SK-N-SH (cell line): ENCODE data around the gene PTCD1. TPM values are rescaled to one million over a fixed set of nuclear protein-coding genes. Genes with fewer than 3 reads are reported as not detected.

ENCODE experiments used
- CTCF ChIA-PET: fragments of 300-600, 350-600 bp; formaldehyde crosslinking; extraction: SDS; loops from one replicate; lab custom pipeline; 2021; lab: Yijun Ruan, JAX
- POLR2A ChIA-PET: fragments of 350-600 bp; sonication (Branson Sonifier 250); formaldehyde crosslinking; extraction: SDS; loops from one replicate; lab custom pipeline; 2020; ENCODE audit warnings: antibody characterized with exemption, inconsistent platforms; lab: Yijun Ruan, JAX
- DNase-seq: peaks from one replicate; pipeline ENCODE4 v3.0.0; 2012
- H2AFZ ChIP-seq: fragments of 200-600 bp; sonication (generic); 2 replicates; pipeline ENCODE4 v1.8.1; 2016; ENCODE audit warnings: antibody characterized with exemption, mild to moderate bottlenecking, low read depth
- H3F3A ChIP-seq: fragments of 200-600 bp; sonication (generic); replicated peaks from 2 replicates; pipeline ENCODE3; 2016; ENCODE audit warnings: antibody characterized with exemption, mild to moderate bottlenecking; ENCODE audit not compliant: insufficient read depth
- H3K27ac ChIP-seq, 2 experiments: fragments of 200-500 bp in 1 of 2; fragments of 200-600 bp in 1 of 2; sonication (Bioruptor generic) in 1 of 2; sonication (generic), shearing (Covaris generic) in 1 of 2; 2 replicates each; pipeline versions ENCODE4 v1.5.1 to v1.6.1; 2014 to 2016; ENCODE audit warnings: low read depth in 2 of 2, inconsistent platforms in 1 of 2, low read length in 1 of 2, mild to moderate bottlenecking in 1 of 2, mixed read lengths in 1 of 2
- H3K27me3 ChIP-seq: fragments of 200-600 bp; sonication (generic), shearing (Covaris generic); 2 replicates; pipeline ENCODE4 v1.6.1; 2016; ENCODE audit warnings: mixed run types; ENCODE audit not compliant: insufficient read depth
- H3K36me3 ChIP-seq, 2 experiments: fragments of 200-500 bp in 1 of 2; fragments of 200-600 bp in 1 of 2; sonication (Bioruptor generic) in 1 of 2; sonication (generic) in 1 of 2; replicated peaks in 1 of 2; 2 replicates each; pipeline versions ENCODE3 to v1.5.1; 2014 to 2016; ENCODE audit warnings: low read length in 1 of 2, mild to moderate bottlenecking in 1 of 2; ENCODE audit not compliant: insufficient read depth in 2 of 2, control insufficient read depth in 1 of 2
- H3K4me1 ChIP-seq, 2 experiments: fragments of 200-500 bp in 1 of 2; fragments of 200-600 bp in 1 of 2; sonication (Bioruptor generic) in 1 of 2; sonication (generic), shearing (Covaris generic) in 1 of 2; 2 replicates each; pipeline versions ENCODE4 v1.5.1 to v1.6.1; 2014 to 2016; ENCODE audit warnings: low read depth in 1 of 2, low read length in 1 of 2, mixed run types in 1 of 2; ENCODE audit not compliant: insufficient read depth in 2 of 2, control insufficient read depth in 1 of 2
- H3K4me2 ChIP-seq: fragments of 200-600 bp; sonication (generic), shearing (Covaris generic); 2 replicates; pipeline ENCODE4 v1.6.1; 2017; ENCODE audit warnings: mixed run types
- H3K4me3 ChIP-seq, 2 experiments: fragments of 200-500 bp in 1 of 2; fragments of 200-600 bp in 1 of 2; sonication (Bioruptor generic) in 1 of 2; sonication (generic), shearing (Covaris generic) in 1 of 2; 2 replicates each; pipeline versions ENCODE4 v1.5.1 to v1.8.1; 2014 to 2016; ENCODE audit warnings: low read depth in 2 of 2, inconsistent platforms in 1 of 2, low read length in 1 of 2, mild to moderate bottlenecking in 1 of 2, mixed read lengths in 1 of 2, moderate library complexity in 1 of 2
- H3K79me2 ChIP-seq: fragments of 200-600 bp; sonication (generic); 2 replicates; pipeline ENCODE4 v1.8.1; 2017; ENCODE audit warnings: mild to moderate bottlenecking; ENCODE audit not compliant: insufficient read depth
- H3K9ac ChIP-seq: fragments of 200-600 bp; sonication (generic); 2 replicates; pipeline ENCODE4 v1.6.1; 2017; ENCODE audit warnings: mixed run types
- H3K9me2 ChIP-seq: fragments of 200-600 bp; sonication (generic); 2 replicates; pipeline ENCODE4 v1.6.1; 2017; ENCODE audit warnings: mixed run types
- H3K9me3 ChIP-seq: fragments of 200-600 bp; sonication (generic); 2 replicates; pipeline ENCODE4 v1.6.1; 2017; ENCODE audit warnings: mixed run types, mild to moderate bottlenecking, moderate library complexity
- H4K20me1 ChIP-seq: fragments of 200-600 bp; sonication (generic); 2 replicates; pipeline ENCODE4 v1.6.1; 2017; ENCODE audit warnings: mild to moderate bottlenecking, mixed run types; ENCODE audit not compliant: insufficient read depth
- ELF1 ChIP-seq: IDR thresholded peaks from 2 replicates; pipeline ENCODE4 v1.4.0; 2012
- EZH2phosphoT487 ChIP-seq: fragments of 200-600 bp; sonication (generic); IDR thresholded peaks from 2 replicates; pipeline ENCODE4 v1.6.1; 2017; ENCODE audit warnings: low read depth, mixed run types, mild to moderate bottlenecking, antibody characterized with exemption, moderate library complexity, borderline replicate concordance
- NFIC ChIP-seq: IDR thresholded peaks from 2 replicates; pipeline ENCODE4 v1.4.0; 2012; ENCODE audit warnings: borderline replicate concordance
- POLR2AphosphoS5 ChIP-seq: IDR thresholded peaks from 2 replicates; pipeline ENCODE4 v1.6.1; 2012; ENCODE audit warnings: low read depth, low read length
- RCOR1 ChIP-seq: fragments of 150-350 bp; IDR thresholded peaks from 2 replicates; pipeline ENCODE4 v1.6.1; 2017; ENCODE audit warnings: antibody characterized with exemption, low read length
- SIN3A ChIP-seq: IDR thresholded peaks from 2 replicates; pipeline ENCODE4 v1.6.1; 2012; ENCODE audit warnings: low read depth, mild to moderate bottlenecking, low read length, moderate library complexity, borderline replicate concordance
- SMC3 ChIP-seq: IDR thresholded peaks from 2 replicates; pipeline ENCODE4 v1.6.1; 2012; ENCODE audit warnings: low read depth, low read length, improper control_type of control experiment
- TAF1 ChIP-seq: IDR thresholded peaks from 2 replicates; pipeline ENCODE4 v1.6.1; 2012; ENCODE audit warnings: low read depth, mild to moderate bottlenecking, low read length, moderate library complexity, borderline replicate concordance
- TCF12 ChIP-seq: IDR thresholded peaks from 2 replicates; pipeline ENCODE4 v1.4.0; 2012
- TEAD4 ChIP-seq: IDR thresholded peaks from 2 replicates; pipeline ENCODE4 v1.4.0; 2012; ENCODE audit warnings: mild to moderate bottlenecking, borderline replicate concordance; ENCODE audit not compliant: insufficient read depth
- WGBS: methylation state at CpG from one replicate; pipeline ENCODE4 v1.1.6; 2017; ENCODE audit warnings: low lambda C conversion rate; 5-methylcytosine and 5-hydroxymethylcytosine counted together
- polyA plus RNA-seq, 3 experiments: library from polyadenylated mRNA; depleted of rRNA; stranded (reverse); fragments of >200 nt; gene quantifications; 2 replicates each; pipeline ENCODE4 v1.2.3, GENCODE V29; 2012
- TF ChIP-seq, protein P1 (sequence below): fragments of 150-350 bp; IDR thresholded peaks from 2 replicates; pipeline ENCODE4 v1.6.1; 2017; ENCODE audit warnings: antibody characterized with exemption, low read length, low read depth, borderline replicate concordance
- TF ChIP-seq, protein P2 (sequence below): IDR thresholded peaks from 2 replicates; pipeline ENCODE4 v1.4.0; 2012; ENCODE audit warnings: low read depth, borderline replicate concordance

PTCD1 gene
- polyA plus RNA-seq, 1 of the 3 experiments (the other 2 are of a cell fraction), result 8.2 TPM

DNA sequence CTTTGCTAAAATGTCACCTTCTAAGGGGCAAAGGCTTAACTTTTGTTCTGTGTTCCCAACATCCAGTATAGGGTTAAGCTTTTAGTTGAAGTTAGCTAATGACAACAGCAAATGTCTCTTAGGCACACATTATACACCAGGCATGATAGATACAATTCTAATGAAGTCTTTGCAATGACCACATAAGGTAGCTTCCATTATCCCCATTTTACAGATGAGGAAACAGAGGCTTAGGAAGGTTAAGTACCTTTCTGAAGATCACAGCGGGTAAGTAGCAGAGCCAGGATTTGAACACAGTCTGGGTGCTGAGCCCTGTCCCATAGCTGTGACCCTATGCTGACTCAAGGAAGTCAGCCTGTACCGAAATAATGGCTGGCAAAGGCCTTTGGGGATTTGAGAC lies 28.0 kb downstream of the PTCD1 start:
- CTCF ChIA-PET, result no interaction called here
- Histone ChIP-seq H3K4me3 (peak overlapping the region in 1 of 2 experiments; percentile 97; a peak in 1 of 4 replicates), H2AFZ (no peak overlapping the region), H3K4me1 (peaks cover 15 to 19% of the 10 kb centered on the region in 2 experiments; a peak in 3 of 4 replicates), H3K27me3 (no peaks in the 10 kb centered on the region), H4K20me1 (peaks cover 32% of the 10 kb centered on the region), H3K36me3 (peaks cover 36 to 53% of the 10 kb centered on the region in 2 experiments), H3F3A (peaks cover 27% of the 10 kb centered on the region), H3K9me2 (no peaks in the 10 kb centered on the region), H3K79me2 (peaks cover 95% of the 10 kb centered on the region), H3K9me3 (no peaks in the 10 kb centered on the region), H3K27ac (peak overlapping the region in 1 of 2 experiments; percentile 99; a peak in 1 of 4 replicates), H3K4me2 (peak overlapping the region; percentile 91; the same call in 1 of the 2 replicates), H3K9ac (no peak overlapping the region)
- POLR2A ChIA-PET, result no interaction called here
- TF ChIP-seq ELF1 (no peak), RCOR1 (no peak), TAF1 (no peak), TEAD4 (no peak), SMC3 (no peak), TCF12 (no peak)
- TF ChIP-seq, protein P1, sequence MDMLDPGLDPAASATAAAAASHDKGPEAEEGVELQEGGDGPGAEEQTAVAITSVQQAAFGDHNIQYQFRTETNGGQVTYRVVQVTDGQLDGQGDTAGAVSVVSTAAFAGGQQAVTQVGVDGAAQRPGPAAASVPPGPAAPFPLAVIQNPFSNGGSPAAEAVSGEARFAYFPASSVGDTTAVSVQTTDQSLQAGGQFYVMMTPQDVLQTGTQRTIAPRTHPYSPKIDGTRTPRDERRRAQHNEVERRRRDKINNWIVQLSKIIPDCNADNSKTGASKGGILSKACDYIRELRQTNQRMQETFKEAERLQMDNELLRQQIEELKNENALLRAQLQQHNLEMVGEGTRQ, result no peak
- TF ChIP-seq, protein P2, sequence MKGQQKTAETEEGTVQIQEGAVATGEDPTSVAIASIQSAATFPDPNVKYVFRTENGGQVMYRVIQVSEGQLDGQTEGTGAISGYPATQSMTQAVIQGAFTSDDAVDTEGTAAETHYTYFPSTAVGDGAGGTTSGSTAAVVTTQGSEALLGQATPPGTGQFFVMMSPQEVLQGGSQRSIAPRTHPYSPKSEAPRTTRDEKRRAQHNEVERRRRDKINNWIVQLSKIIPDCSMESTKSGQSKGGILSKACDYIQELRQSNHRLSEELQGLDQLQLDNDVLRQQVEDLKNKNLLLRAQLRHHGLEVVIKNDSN, result no peak
- no peak for DNase-seq
- WGBS, result 76% methylated on average over 2 of the region's 2 CpGs

DNA sequence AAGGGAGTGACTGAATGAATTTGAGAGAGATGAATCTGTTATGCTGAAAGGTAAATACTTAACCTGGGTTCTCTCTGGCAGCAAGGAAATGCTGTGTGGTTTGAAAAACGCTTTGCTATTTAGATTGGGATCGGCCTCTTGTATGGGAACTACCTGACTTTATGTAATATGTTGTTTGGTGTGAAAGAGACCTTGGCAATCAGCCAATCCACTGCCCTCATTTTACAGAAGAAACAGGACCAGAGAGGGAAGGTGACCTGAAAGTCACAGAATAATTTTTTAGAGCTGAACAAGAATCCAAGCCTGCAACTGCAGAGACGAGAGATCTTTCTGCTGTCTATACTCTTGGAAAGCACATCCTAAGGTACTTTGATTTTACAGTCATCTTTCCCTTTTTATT lies 28.8 kb downstream of the PTCD1 start:
- Histone ChIP-seq H3K27ac (peak overlapping the region in 1 of 2 experiments; percentile 99; a peak in 1 of 4 replicates), H3K36me3 (peaks cover 34 to 50% of the 10 kb centered on the region in 2 experiments), H3K4me2 (peak overlapping the region; percentile 91), H3K79me2 (peaks cover 98% of the 10 kb centered on the region), H4K20me1 (peaks cover 40% of the 10 kb centered on the region), H3K27me3 (no peaks in the 10 kb centered on the region), H3K9me3 (no peaks in the 10 kb centered on the region), H3F3A (peaks cover 22% of the 10 kb centered on the region), H3K9ac (peak overlapping the region; percentile 96), H3K4me3 (peak overlapping the region; percentile 85 to 97), H3K4me1 (peaks cover 15 to 21% of the 10 kb centered on the region in 2 experiments), H2AFZ (no peak overlapping the region), H3K9me2 (no peaks in the 10 kb centered on the region)
- no peak for TF ChIP-seq EZH2phosphoT487
- TF ChIP-seq NFIC, result no peak
- no peak for TF ChIP-seq POLR2AphosphoS5
- TF ChIP-seq SIN3A, result no peak
- 30% methylated on average over 3 of the region's 3 CpGs for WGBS
- POLR2A ChIA-PET, result interaction anchor here (1.9 to 5.2 kb wide), 4 partner anchors 11 to 37 kb away, joined by 6 to 102 read pairs (median 9); partner anchors contain the start of genes CPSF4 and PTCD1
- CTCF ChIA-PET, result interaction anchor here (3.5 kb wide), 1 partner anchor 10 kb away, joined by 16 read pairs; no protein-coding TSS in a partner anchor
- no peak for DNase-seq
